Measurements from ENCODE around the gene GATA5.

GATA5 gene

GRCh38 chr20:62517168-62517567 lies 41.4 kb upstream of the GATA5 start:
- H3K27ac ChIP-seq (replicated peaks; ENCODE audit: low read length): no peak overlapping the region
- peak overlapping the region; percentile 70 for H2AK5ac ChIP-seq (ENCODE audit: low read depth, low read length)
- H2BK15ac ChIP-seq (ENCODE audit: low read length): no peak overlapping the region
- peaks cover 0 to 39% (median 0%) of the 10 kb centered on the region in 3 experiments for H3K27me3 ChIP-seq (ENCODE audit: control insufficient read depth in 3 of 3, insufficient read depth in 3 of 3, low read depth in 1 of 3, low read length in 3 of 3)
- H3K4me3 ChIP-seq (ENCODE audit: low read length in 2 of 2): no peak overlapping the region
- no peak overlapping the region for H4K91ac ChIP-seq (ENCODE audit: low read depth, low read length, poor library complexity)
- no peak overlapping the region for H3K14ac ChIP-seq (ENCODE audit: low read length)
- no peak overlapping the region for H2BK5ac ChIP-seq (ENCODE audit: low read length)
- H3K9me3 ChIP-seq (replicated peaks in 1 of 2; ENCODE audit: control insufficient read depth in 2 of 2, insufficient read depth in 1 of 2, low read depth in 1 of 2, low read length in 2 of 2): no peaks in the 10 kb centered on the region
- H2AFZ ChIP-seq (ENCODE audit: low read length): no peak overlapping the region
- H3K4ac ChIP-seq (ENCODE audit: low read length): peak overlapping the region; percentile 84
- H3K18ac ChIP-seq (ENCODE audit: low read length): no peak overlapping the region
- no peak for DNase-seq (ENCODE audit: low spot score)
- peak overlapping the region; percentile 58 for H2BK12ac ChIP-seq (ENCODE audit: low read length)
- no peak overlapping the region for H3K9ac ChIP-seq (ENCODE audit: low read depth, low read length, poor library complexity)
- H4K8ac ChIP-seq (ENCODE audit: low read depth, low read length): no peak overlapping the region
- H3K4me1 ChIP-seq (ENCODE audit: control insufficient read depth in 2 of 2, insufficient read depth in 1 of 2, low read depth in 1 of 2, low read length in 2 of 2): no peaks in the 10 kb centered on the region
- no peak overlapping the region for H2BK120ac ChIP-seq (ENCODE audit: low read depth, low read length)
- no CpG with 5 or more reads among the region's 18 CpGs for WGBS, 2 donors (ENCODE audit: extremely low coverage in 2 of 2, insufficient read length in 2 of 2, insufficient replicate concordance in 1 of 2)
- no peak overlapping the region for H3K4me2 ChIP-seq (ENCODE audit: insufficient read depth, low read length, poor library complexity, severe bottlenecking)
- no peaks in the 10 kb centered on the region for H3K79me1 ChIP-seq (ENCODE audit: low read depth, low read length)
- H3K36me3 ChIP-seq (replicated peaks in 1 of 2; ENCODE audit: control insufficient read depth in 2 of 2, insufficient read depth in 2 of 2, low read length in 2 of 2): no peaks in the 10 kb centered on the region
- H3K23ac ChIP-seq (ENCODE audit: low read depth, low read length, poor library complexity): peak overlapping the region; percentile 73

- no peak overlapping the region for H2AFZ ChIP-seq (ENCODE audit: low read length)
- H3K14ac ChIP-seq (ENCODE audit: low read length): peak overlapping the region; percentile 56
- peak overlapping the region; percentile 73 for H3K23ac ChIP-seq (ENCODE audit: low read depth, low read length, poor library complexity)
- no peaks in the 10 kb centered on the region for H3K36me3 ChIP-seq (replicated peaks in 1 of 2; ENCODE audit: control insufficient read depth in 2 of 2, insufficient read depth in 2 of 2, low read length in 2 of 2)
- no peak overlapping the region for H2BK5ac ChIP-seq (ENCODE audit: low read length)
- no peak overlapping the region for H3K27ac ChIP-seq (replicated peaks; ENCODE audit: low read length)
- H3K4ac ChIP-seq (ENCODE audit: low read length): peak overlapping the region; percentile 37
- no peak overlapping the region for H4K91ac ChIP-seq (ENCODE audit: low read depth, low read length, poor library complexity)
- H3K4me1 ChIP-seq (ENCODE audit: control insufficient read depth in 2 of 2, insufficient read depth in 1 of 2, low read depth in 1 of 2, low read length in 2 of 2): peaks cover 0 to 4% of the 10 kb centered on the region in 2 donors
- peaks cover 0 to 47% (median 0%) of the 10 kb centered on the region in 3 experiments for H3K27me3 ChIP-seq (ENCODE audit: control insufficient read depth in 3 of 3, insufficient read depth in 3 of 3, low read depth in 1 of 3, low read length in 3 of 3)
- H2BK15ac ChIP-seq (ENCODE audit: low read length): peak overlapping the region; percentile 75
- H4K8ac ChIP-seq (ENCODE audit: low read depth, low read length): peak overlapping the region; percentile 72
- peak overlapping the region; percentile 95 for H2AK5ac ChIP-seq (ENCODE audit: low read depth, low read length)
- no peak overlapping the region for H3K4me2 ChIP-seq (ENCODE audit: insufficient read depth, low read length, poor library complexity, severe bottlenecking)
- no peak overlapping the region for H3K9ac ChIP-seq (ENCODE audit: low read depth, low read length, poor library complexity)
- no peak overlapping the region for H3K4me3 ChIP-seq (ENCODE audit: low read length in 2 of 2)
- H2BK120ac ChIP-seq (ENCODE audit: low read depth, low read length): no peak overlapping the region
- no peaks in the 10 kb centered on the region for H3K79me1 ChIP-seq (ENCODE audit: low read depth, low read length)
- peak overlapping the region; percentile 64 for H3K18ac ChIP-seq (ENCODE audit: low read length)
- WGBS, 2 donors (ENCODE audit: extremely low coverage in 2 of 2, insufficient read length in 2 of 2, insufficient replicate concordance in 1 of 2): no CpG with 5 or more reads among the region's 13 CpGs
- H2BK12ac ChIP-seq (ENCODE audit: low read length): peak overlapping the region; percentile 94
- no peak for DNase-seq (ENCODE audit: low spot score)
- H3K9me3 ChIP-seq (replicated peaks in 1 of 2; ENCODE audit: control insufficient read depth in 2 of 2, insufficient read depth in 1 of 2, low read depth in 1 of 2, low read length in 2 of 2): no peaks in the 10 kb centered on the region
Measured at GRCh38 chr20:62516338-62516737, 40.5 kb upstream of the GATA5 start.

GRCh38 chr20:62515826-62516225 lies 40.0 kb upstream of the GATA5 start:
- H4K91ac ChIP-seq (ENCODE audit: low read depth, low read length, poor library complexity): no peak overlapping the region
- no CpG with 5 or more reads among the region's 12 CpGs for WGBS, 2 donors (ENCODE audit: extremely low coverage in 2 of 2, insufficient read length in 2 of 2, insufficient replicate concordance in 1 of 2)
- H3K27me3 ChIP-seq (ENCODE audit: control insufficient read depth in 3 of 3, insufficient read depth in 3 of 3, low read depth in 1 of 3, low read length in 3 of 3): peaks cover 0 to 47% (median 0%) of the 10 kb centered on the region in 3 experiments

GRCh38 chr20:62515280-62515679 lies 39.5 kb upstream of the GATA5 start:
- H4K91ac ChIP-seq (ENCODE audit: low read depth, low read length, poor library complexity): no peak overlapping the region
- H3K9me3 ChIP-seq (replicated peaks in 1 of 2; ENCODE audit: control insufficient read depth in 2 of 2, insufficient read depth in 1 of 2, low read depth in 1 of 2, low read length in 2 of 2): no peaks in the 10 kb centered on the region
- no peak overlapping the region for H3K14ac ChIP-seq (ENCODE audit: low read length)
- H3K4me1 ChIP-seq (ENCODE audit: control insufficient read depth in 2 of 2, insufficient read depth in 1 of 2, low read depth in 1 of 2, low read length in 2 of 2): peaks cover 0 to 8% of the 10 kb centered on the region in 2 donors
- H2BK5ac ChIP-seq (ENCODE audit: low read length): no peak overlapping the region
- H3K23ac ChIP-seq (ENCODE audit: low read depth, low read length, poor library complexity): no peak overlapping the region
- H2AFZ ChIP-seq (ENCODE audit: low read length): no peak overlapping the region
- H4K8ac ChIP-seq (ENCODE audit: low read depth, low read length): no peak overlapping the region
- no peaks in the 10 kb centered on the region for H3K36me3 ChIP-seq (replicated peaks in 1 of 2; ENCODE audit: control insufficient read depth in 2 of 2, insufficient read depth in 2 of 2, low read length in 2 of 2)
- no CpG with 5 or more reads among the region's 16 CpGs for WGBS, 2 donors (ENCODE audit: extremely low coverage in 2 of 2, insufficient read length in 2 of 2, insufficient replicate concordance in 1 of 2)
- no peak overlapping the region for H2BK120ac ChIP-seq (ENCODE audit: low read depth, low read length)
- H3K79me1 ChIP-seq (ENCODE audit: low read depth, low read length): no peaks in the 10 kb centered on the region
- DNase-seq (ENCODE audit: low spot score): no peak
- H3K18ac ChIP-seq (ENCODE audit: low read length): peak overlapping the region; percentile 0
- no peak overlapping the region for H3K4me2 ChIP-seq (ENCODE audit: insufficient read depth, low read length, poor library complexity, severe bottlenecking)
- no peak overlapping the region for H3K27ac ChIP-seq (replicated peaks; ENCODE audit: low read length)
- H2BK15ac ChIP-seq (ENCODE audit: low read length): no peak overlapping the region
- H2AK5ac ChIP-seq (ENCODE audit: low read depth, low read length): peak overlapping the region; percentile 40
- H3K4me3 ChIP-seq (ENCODE audit: low read length in 2 of 2): no peak overlapping the region
- H3K4ac ChIP-seq (ENCODE audit: low read length): no peak overlapping the region
- H3K27me3 ChIP-seq (ENCODE audit: control insufficient read depth in 3 of 3, insufficient read depth in 3 of 3, low read depth in 1 of 3, low read length in 3 of 3): peaks cover 0 to 47% (median 0%) of the 10 kb centered on the region in 3 experiments
- no peak overlapping the region for H2BK12ac ChIP-seq (ENCODE audit: low read length)
- no peak overlapping the region for H3K9ac ChIP-seq (ENCODE audit: low read depth, low read length, poor library complexity)

More at GRCh38 chr20:62515826-62516225, 40.0 kb upstream of the GATA5 start:
- Histone ChIP-seq H3K4me2 (ENCODE audit: insufficient read depth, low read length, poor library complexity, severe bottlenecking) (no peak overlapping the region), H3K9ac (ENCODE audit: low read depth, low read length, poor library complexity) (no peak overlapping the region), H2AK5ac (ENCODE audit: low read depth, low read length) (no peak overlapping the region), H3K4ac (ENCODE audit: low read length) (no peak overlapping the region), H3K27ac (replicated peaks; ENCODE audit: low read length) (no peak overlapping the region), H3K4me3 (ENCODE audit: low read length in 2 of 2) (no peak overlapping the region), H3K36me3 (replicated peaks in 1 of 2; ENCODE audit: control insufficient read depth in 2 of 2, insufficient read depth in 2 of 2, low read length in 2 of 2) (no peaks in the 10 kb centered on the region), H2AFZ (ENCODE audit: low read length) (no peak overlapping the region), H2BK15ac (ENCODE audit: low read length) (no peak overlapping the region), H2BK12ac (ENCODE audit: low read length) (no peak overlapping the region), H3K18ac (ENCODE audit: low read length) (no peak overlapping the region), H4K8ac (ENCODE audit: low read depth, low read length) (no peak overlapping the region), H3K79me1 (ENCODE audit: low read depth, low read length) (no peaks in the 10 kb centered on the region), H2BK120ac (ENCODE audit: low read depth, low read length) (no peak overlapping the region), H3K4me1 (ENCODE audit: control insufficient read depth in 2 of 2, insufficient read depth in 1 of 2, low read depth in 1 of 2, low read length in 2 of 2) (peaks cover 0 to 8% of the 10 kb centered on the region in 2 donors), H3K14ac (ENCODE audit: low read length) (no peak overlapping the region), H3K9me3 (replicated peaks in 1 of 2; ENCODE audit: control insufficient read depth in 2 of 2, insufficient read depth in 1 of 2, low read depth in 1 of 2, low read length in 2 of 2) (no peaks in the 10 kb centered on the region), H3K23ac (ENCODE audit: low read depth, low read length, poor library complexity) (no peak overlapping the region), H2BK5ac (ENCODE audit: low read length) (no peak overlapping the region)
- no peak for DNase-seq (ENCODE audit: low spot score)
